PFSK-1 (cell line): ENCODE measurements around the gene HACD2.

Experiments used
- FOXP2 ChIP-seq: optimal IDR thresholded peaks from 2 replicates; pipeline ENCODE3; 2011; ENCODE audit warnings: borderline replicate concordance, control low read depth, inconsistent platforms; ENCODE audit not compliant: insufficient read depth; ENCODE audit errors: extremely low read length, extremely low read depth
- POLR2AphosphoS5 ChIP-seq: IDR thresholded peaks from 2 replicates; pipeline ENCODE4 v1.6.1; 2012; ENCODE audit warnings: low read depth, mild to moderate bottlenecking, control low read depth, low read length, moderate library complexity
- SIN3A ChIP-seq: IDR thresholded peaks from 2 replicates; pipeline ENCODE4 v1.6.1; 2012; ENCODE audit warnings: mild to moderate bottlenecking, low read length, moderate library complexity, borderline replicate concordance; ENCODE audit not compliant: insufficient read depth
- TAF1 ChIP-seq: IDR thresholded peaks from 2 replicates; pipeline ENCODE4 v1.6.1; 2012; ENCODE audit warnings: low read length, control low read depth, borderline replicate concordance; ENCODE audit not compliant: insufficient read depth
- TF ChIP-seq, protein P1 (sequence below), 2 experiments: IDR thresholded peaks; 2 replicates each; pipeline versions ENCODE4 v1.6.1 to v1.8.0; 2011 to 2012; ENCODE audit warnings: low read depth in 2 of 2, low read length in 2 of 2, control low read depth in 1 of 2, inconsistent platforms in 1 of 2, mild to moderate bottlenecking in 1 of 2, moderate library complexity in 1 of 2; ENCODE audit not compliant: insufficient read depth in 1 of 2

DNA sequence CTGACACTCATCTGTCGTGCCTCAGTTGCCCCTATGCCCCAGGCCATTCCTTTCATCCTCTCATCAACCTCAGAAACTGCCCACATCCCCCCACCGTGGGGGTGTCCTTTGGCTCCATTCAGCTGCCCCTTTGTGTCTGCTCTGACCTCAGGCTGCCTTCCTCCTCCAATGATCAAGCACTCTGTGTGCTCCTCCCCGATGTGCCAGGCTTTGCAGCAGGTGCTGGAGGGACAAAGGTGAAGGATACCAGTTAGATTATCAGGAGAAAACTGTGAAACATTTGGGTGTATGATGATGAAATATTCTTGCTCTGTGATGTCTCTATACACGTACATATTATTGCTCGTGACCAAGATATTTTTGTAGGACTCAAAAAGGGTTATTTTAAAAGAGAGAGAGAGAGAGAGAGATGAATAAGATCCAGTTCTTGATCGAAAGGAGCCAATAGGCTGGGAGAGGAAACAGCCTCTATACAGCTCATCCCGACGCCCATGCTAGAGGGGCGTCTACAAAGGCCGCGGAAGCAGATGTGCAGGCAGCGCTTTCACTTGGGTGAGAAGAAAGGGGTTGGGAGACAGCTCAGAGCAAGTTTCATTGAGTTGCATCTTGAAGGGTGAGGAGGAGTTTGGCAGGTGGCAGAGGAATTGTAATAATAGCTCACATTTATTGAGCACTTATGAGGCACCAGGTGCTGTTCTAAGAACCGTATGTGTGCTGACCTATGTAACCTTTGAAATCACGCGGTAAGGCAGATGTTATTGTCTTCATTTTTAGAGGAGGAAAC, 107.7 kb downstream of the HACD2 start:
- no peak for TF ChIP-seq TAF1
- no peak for TF ChIP-seq POLR2AphosphoS5
- TF ChIP-seq, protein P1, sequence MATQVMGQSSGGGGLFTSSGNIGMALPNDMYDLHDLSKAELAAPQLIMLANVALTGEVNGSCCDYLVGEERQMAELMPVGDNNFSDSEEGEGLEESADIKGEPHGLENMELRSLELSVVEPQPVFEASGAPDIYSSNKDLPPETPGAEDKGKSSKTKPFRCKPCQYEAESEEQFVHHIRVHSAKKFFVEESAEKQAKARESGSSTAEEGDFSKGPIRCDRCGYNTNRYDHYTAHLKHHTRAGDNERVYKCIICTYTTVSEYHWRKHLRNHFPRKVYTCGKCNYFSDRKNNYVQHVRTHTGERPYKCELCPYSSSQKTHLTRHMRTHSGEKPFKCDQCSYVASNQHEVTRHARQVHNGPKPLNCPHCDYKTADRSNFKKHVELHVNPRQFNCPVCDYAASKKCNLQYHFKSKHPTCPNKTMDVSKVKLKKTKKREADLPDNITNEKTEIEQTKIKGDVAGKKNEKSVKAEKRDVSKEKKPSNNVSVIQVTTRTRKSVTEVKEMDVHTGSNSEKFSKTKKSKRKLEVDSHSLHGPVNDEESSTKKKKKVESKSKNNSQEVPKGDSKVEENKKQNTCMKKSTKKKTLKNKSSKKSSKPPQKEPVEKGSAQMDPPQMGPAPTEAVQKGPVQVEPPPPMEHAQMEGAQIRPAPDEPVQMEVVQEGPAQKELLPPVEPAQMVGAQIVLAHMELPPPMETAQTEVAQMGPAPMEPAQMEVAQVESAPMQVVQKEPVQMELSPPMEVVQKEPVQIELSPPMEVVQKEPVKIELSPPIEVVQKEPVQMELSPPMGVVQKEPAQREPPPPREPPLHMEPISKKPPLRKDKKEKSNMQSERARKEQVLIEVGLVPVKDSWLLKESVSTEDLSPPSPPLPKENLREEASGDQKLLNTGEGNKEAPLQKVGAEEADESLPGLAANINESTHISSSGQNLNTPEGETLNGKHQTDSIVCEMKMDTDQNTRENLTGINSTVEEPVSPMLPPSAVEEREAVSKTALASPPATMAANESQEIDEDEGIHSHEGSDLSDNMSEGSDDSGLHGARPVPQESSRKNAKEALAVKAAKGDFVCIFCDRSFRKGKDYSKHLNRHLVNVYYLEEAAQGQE (IDR thresholded peaks at IDR 0.05; ENCODE audit: insufficient read depth in 1 of 2, low read depth in 2 of 2, low read length in 2 of 2): no peak
- TF ChIP-seq SIN3A: no peak
- no peak for TF ChIP-seq FOXP2
